NT2/D1 (cell line): ENCODE data around the gene MFN1.
"Not testable (repeated sequence)": the region's sequence is repeated elsewhere in the genome, so short reads cannot be mapped to it uniquely, and the experiment has no call there.

Experiments
- DNase-seq: peaks from one replicate; pipeline ENCODE4 v3.0.0-alpha.2; 2011; ENCODE audit warnings: low read depth, low spot score
- H3K27me3 ChIP-seq: 2 replicates; pipeline ENCODE4 v1.6.0; 2011; ENCODE audit warnings: mild to moderate bottlenecking; ENCODE audit not compliant: insufficient read length, insufficient read depth
- H3K36me3 ChIP-seq: 2 replicates; pipeline ENCODE4 v1.6.1; 2011; ENCODE audit warnings: mild to moderate bottlenecking, low read length, mixed read lengths; ENCODE audit not compliant: insufficient read depth, insufficient read length
- H3K4me1 ChIP-seq: 2 replicates; pipeline ENCODE4 v1.5.1; 2011; ENCODE audit not compliant: insufficient read depth, insufficient read length
- H3K4me3 ChIP-seq: 2 replicates; pipeline ENCODE4 v1.5.1; 2011; ENCODE audit warnings: low read depth; ENCODE audit not compliant: insufficient read length
- H3K9ac ChIP-seq: 2 replicates; pipeline ENCODE4 v1.6.0; 2011; ENCODE audit warnings: low read depth; ENCODE audit not compliant: insufficient read length
- H3K9me3 ChIP-seq: 2 replicates; pipeline ENCODE4 v1.5.1; 2011; ENCODE audit warnings: mild to moderate bottlenecking, low read length; ENCODE audit not compliant: insufficient read depth
- SUZ12 ChIP-seq: IDR thresholded peaks from 2 replicates; pipeline ENCODE4 v1.6.1; 2011; ENCODE audit not compliant: insufficient read length, insufficient read depth; ENCODE audit errors: extremely low read depth
- YY1 ChIP-seq: IDR thresholded peaks from 2 replicates; pipeline ENCODE4 v1.6.1; 2011; ENCODE audit not compliant: insufficient read length, insufficient read depth
- ZNF274 ChIP-seq: IDR thresholded peaks from 2 replicates; pipeline ENCODE4 v1.6.1; 2011; ENCODE audit warnings: mild to moderate bottlenecking, low read depth, low read length

The MFN1 gene

DNA sequence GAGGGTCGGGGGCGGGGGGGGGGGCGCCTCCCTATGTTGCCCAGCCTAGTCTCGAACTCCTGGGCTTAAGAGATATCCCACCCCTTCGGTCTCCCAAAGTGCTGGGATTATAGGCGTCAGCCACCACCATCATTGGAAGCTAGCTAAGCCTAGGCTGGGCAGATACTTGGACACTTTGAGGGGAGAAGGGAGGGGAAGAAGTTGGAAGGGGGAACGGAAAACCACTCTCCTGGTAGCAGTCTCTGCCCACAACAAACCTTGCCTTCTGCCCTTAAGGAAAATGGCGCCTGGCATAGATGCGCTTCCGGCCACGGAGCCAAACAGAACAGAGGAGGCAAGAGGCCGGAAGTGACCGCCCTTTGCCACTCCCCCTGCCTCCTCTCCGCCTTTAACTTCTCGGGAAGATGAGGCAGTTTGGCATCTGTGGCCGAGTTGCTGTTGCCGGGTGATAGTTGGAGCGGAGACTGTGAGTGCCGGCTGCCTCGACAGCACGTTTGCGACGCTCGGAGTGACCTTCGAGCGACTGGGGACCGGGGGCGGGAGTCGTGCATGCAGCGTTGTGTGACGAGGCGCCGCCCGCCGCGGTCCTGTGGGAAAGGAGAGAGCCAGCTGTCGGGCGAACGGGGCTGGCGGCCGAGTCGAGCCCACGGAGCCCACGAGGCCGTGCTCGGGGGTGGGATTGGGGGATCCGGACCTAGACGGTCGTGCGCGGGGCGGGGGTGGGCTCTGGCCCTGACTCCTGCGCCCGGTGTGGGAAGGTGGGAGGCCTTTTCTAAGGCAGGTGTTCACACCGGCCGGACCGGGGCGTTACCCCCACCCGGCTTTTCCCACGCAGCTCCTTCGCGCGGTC lies at the start of gene MFN1:
Gene MFN1, plus strand, starts transcription at position 365 of the 850 bp plus-strand sequence. CDS start 1,143 bp downstream, outside the sequence.
- TF ChIP-seq YY1 (peak; percentile 95), ZNF274 (no peak)
- Histone ChIP-seq H3K9ac (peak within 1 kb of the TSS; percentile 83), H3K4me1 (no peaks in the 10 kb centered on the region), H3K27me3 (no peaks in the 10 kb centered on the region), H3K36me3 (peaks cover 36% of the 10 kb centered on the region), H3K4me3 (peak within 1 kb of the TSS; percentile 92), H3K9me3 (no peaks in the 10 kb centered on the region)
- peak; percentile 95 for DNase-seq

DNA sequence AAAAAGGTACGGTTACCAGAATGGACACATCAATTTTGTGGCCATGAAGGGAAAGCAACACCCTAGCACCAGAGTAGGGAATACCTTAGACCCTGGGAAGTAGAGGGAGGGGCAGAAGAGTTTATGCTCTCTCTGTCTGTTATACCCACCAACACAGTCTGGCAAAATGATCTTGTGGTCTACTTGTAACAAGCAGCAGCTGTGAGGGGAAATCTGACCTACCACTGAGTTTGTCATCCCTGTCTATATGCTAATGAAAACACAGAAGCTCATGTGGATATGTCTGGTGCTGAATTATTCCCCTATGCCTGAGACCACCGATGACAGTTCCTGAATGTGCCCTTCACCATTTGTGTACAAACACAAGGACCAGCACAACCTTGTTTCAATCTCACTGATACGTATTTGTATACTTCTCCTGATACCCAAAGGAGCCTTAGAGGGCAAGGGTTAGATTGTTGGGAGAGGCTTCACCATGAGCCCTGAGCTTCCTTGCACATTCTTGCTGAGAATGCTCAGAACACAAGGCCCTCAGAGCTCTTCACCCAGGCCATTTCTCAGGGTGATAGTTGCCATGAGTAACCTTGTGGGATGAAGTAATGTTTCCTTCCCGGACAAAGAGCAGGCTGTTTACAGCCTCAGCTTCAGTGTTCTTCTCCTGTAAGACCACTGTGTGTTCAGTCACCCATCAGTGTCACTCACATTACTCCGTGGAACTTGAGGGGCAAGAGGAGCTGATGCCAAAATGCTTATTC lies 49.4 kb upstream of the MFN1 start:
- no peak overlapping the region for H3K9ac ChIP-seq
- H3K36me3 ChIP-seq = no peaks in the 10 kb centered on the region
- no peak for DNase-seq
- no peak overlapping the region for H3K4me3 ChIP-seq
- H3K9me3 ChIP-seq = peaks cover 11% of the 10 kb centered on the region
- no peak for TF ChIP-seq ZNF274
- TF ChIP-seq YY1 = no peak
- no peak for TF ChIP-seq SUZ12
- no peaks in the 10 kb centered on the region for H3K4me1 ChIP-seq
- H3K27me3 ChIP-seq = no peaks in the 10 kb centered on the region

DNA sequence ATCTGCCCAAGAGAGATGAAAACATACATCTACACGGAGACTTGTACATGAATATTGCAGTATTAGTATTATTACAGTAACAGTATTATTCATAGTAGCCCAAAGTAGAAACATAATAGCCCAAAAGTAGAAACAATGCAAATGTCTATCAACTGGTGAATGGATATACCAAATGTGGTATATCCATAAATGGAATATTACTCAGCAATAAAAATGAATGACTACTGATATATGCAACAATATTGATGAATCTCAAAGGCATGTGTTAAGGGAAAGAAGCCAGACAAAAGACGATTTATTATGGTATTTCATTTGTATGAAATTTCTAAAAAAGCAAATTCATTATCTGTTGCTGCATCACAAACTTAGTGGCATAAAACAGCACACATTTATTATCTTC lies 48.2 kb upstream of the MFN1 start:
- Histone ChIP-seq H3K27me3 (no peaks in the 10 kb centered on the region), H3K4me1 (no peaks in the 10 kb centered on the region), H3K36me3 (no peaks in the 10 kb centered on the region), H3K9me3 (peaks cover 11% of the 10 kb centered on the region), H3K9ac (no peak overlapping the region), H3K4me3 (no peak overlapping the region)
- DNase-seq = no peak
- TF ChIP-seq SUZ12 = no peak
- TF ChIP-seq ZNF274 = no peak
- no peak for TF ChIP-seq YY1

DNA sequence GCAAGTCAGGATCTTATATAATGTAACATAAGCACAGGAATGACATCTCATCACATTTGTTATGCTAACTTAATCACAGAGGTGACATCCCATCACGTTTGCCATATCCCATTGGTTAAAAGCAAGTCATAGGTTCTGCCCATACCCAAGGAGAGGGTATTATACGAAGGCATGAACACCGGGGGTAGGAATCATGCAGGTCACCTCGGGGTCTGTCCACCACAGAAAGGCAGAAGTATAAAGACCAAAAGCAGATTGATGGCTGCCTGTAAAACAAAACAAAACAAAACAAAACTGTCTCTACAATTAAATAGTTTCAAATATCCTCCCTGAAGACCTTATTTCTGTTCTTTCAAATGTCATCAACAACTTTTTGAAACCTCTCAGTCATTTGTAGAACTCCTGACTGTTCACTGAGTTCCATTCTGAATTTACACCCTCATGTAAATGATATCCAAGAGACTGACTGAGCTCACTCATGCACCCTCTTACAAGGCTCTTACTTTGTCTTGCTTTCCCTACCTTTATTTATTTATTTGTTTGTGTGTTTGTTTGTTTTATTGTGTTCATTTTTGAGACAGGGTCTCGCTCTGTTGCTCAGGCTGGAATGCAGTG lies 47.4 kb upstream of the MFN1 start:
- no peaks in the 10 kb centered on the region for H3K27me3 ChIP-seq
- H3K36me3 ChIP-seq = no peaks in the 10 kb centered on the region
- peaks cover 11% of the 10 kb centered on the region for H3K9me3 ChIP-seq
- no peak for TF ChIP-seq YY1
- no peak for TF ChIP-seq ZNF274
- TF ChIP-seq SUZ12 = no peak
- no peak overlapping the region for H3K9ac ChIP-seq
- H3K4me3 ChIP-seq = no peak overlapping the region
- no peaks in the 10 kb centered on the region for H3K4me1 ChIP-seq
- no peak for DNase-seq

DNA sequence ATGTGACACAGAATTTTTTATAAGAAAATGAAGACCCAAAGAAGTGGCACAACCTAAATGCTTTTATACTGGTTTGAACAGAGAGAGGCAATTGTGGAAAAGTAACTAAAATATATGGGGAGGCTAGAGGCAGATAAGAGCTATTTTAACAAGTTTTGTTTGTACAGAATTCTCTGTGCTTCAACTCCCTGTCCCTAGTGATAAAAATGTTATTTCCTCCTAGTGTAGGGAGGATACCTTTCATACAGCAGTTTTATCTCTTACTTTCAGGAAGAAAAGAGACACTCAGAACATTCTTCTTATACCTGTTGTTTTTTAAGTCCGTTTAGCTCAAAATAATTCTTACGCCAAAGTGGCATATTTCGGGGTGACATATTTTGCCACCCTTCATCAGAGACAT lies 45.9 kb upstream of the MFN1 start:
- H3K9me3 ChIP-seq = peaks cover 11% of the 10 kb centered on the region
- no peaks in the 10 kb centered on the region for H3K27me3 ChIP-seq
- no peaks in the 10 kb centered on the region for H3K4me1 ChIP-seq
- H3K36me3 ChIP-seq = no peaks in the 10 kb centered on the region
- DNase-seq = no peak
- H3K4me3 ChIP-seq = no peak overlapping the region
- no peak overlapping the region for H3K9ac ChIP-seq
- TF ChIP-seq ZNF274 (no peak), SUZ12 (no peak), YY1 (no peak)

DNA sequence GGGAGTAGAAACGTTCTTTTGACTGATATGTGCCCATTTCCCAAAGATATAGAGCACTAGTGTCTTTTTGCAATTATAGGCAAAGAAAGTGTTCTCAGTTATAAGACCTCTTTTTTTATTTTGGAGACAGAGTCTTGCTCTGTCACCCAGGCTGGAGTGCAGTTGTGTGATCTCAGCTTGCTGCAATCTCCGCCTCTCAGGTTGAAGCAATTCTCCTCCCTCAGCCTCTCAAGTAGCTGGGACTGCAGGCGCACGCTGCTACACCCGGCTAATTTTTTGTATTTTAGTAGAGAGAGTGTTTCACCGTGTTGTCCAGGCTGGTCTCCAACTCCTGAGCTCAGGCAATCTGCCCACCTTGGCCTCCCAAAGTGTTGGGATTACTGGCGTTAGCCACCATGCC lies 45.4 kb upstream of the MFN1 start:
- H3K9me3 ChIP-seq = peaks cover 11% of the 10 kb centered on the region
- no peaks in the 10 kb centered on the region for H3K36me3 ChIP-seq
- H3K4me1 ChIP-seq = no peaks in the 10 kb centered on the region
- DNase-seq = no peak
- H3K4me3 ChIP-seq = no peak overlapping the region
- H3K9ac ChIP-seq = no peak overlapping the region
- TF ChIP-seq SUZ12 (no peak), ZNF274 (no peak), YY1 (no peak)
- no peaks in the 10 kb centered on the region for H3K27me3 ChIP-seq

DNA sequence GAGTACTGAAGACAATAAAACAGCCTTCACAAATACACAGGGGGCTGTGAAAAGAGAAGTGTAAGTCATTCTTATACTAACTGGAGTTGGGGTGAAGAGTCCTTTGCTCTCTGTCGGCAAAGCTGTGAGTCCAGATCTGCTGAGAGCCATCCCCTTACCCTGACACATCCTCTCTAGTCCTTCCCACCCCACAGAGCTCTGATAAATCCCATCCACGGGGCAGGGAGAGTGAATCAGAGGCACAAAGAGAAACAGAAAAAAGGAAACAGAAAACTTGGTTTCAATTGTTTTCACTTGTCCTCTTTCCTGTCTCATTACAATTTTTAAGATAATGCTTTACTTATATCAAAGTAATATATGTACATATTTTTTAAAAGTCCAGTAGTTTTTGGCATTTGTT lies 42.9 kb upstream of the MFN1 start:
- H3K9me3 ChIP-seq = peaks cover under 1% of the 10 kb centered on the region; the same call in 1 of the 2 replicates
- TF ChIP-seq ZNF274 (no peak), YY1 (no peak), SUZ12 (no peak)
- DNase-seq = no peak
- no peaks in the 10 kb centered on the region for H3K4me1 ChIP-seq
- H3K4me3 ChIP-seq = no peak overlapping the region
- no peaks in the 10 kb centered on the region for H3K27me3 ChIP-seq
- H3K36me3 ChIP-seq = no peaks in the 10 kb centered on the region
- H3K9ac ChIP-seq = no peak overlapping the region

DNA sequence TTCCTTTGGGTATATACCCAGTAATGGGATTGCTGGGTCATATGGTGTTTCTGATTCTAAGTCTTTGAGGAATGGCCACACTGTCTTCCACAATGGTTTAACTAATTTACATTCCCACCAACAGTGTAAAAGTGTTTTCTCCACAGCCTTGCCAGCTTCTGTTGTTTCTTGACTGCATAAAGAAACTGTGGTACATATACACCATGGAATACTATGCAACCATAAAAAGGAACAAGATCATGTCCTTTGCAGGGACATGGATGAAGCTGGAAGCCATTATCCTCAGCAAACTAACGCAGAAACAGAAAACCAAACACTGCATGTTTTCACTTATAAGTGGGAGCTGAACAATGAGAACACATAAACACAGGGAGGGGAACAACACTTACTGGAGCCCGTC lies 40.1 kb upstream of the MFN1 start:
- not testable (repeated sequence) for H3K4me1 ChIP-seq, H3K9me3 ChIP-seq, DNase-seq, H3K9ac ChIP-seq, H3K4me3 ChIP-seq, H3K27me3 ChIP-seq, H3K36me3 ChIP-seq
